Measurements from ENCODE around the gene RNPS1. TPM values are rescaled to one million over a fixed set of nuclear protein-coding genes. Genes with fewer than 3 reads are reported as not detected.

Gene RNPS1
- total RNA-seq, 2 donors from 2014 or later, result 163 to 241 TPM

DNA sequence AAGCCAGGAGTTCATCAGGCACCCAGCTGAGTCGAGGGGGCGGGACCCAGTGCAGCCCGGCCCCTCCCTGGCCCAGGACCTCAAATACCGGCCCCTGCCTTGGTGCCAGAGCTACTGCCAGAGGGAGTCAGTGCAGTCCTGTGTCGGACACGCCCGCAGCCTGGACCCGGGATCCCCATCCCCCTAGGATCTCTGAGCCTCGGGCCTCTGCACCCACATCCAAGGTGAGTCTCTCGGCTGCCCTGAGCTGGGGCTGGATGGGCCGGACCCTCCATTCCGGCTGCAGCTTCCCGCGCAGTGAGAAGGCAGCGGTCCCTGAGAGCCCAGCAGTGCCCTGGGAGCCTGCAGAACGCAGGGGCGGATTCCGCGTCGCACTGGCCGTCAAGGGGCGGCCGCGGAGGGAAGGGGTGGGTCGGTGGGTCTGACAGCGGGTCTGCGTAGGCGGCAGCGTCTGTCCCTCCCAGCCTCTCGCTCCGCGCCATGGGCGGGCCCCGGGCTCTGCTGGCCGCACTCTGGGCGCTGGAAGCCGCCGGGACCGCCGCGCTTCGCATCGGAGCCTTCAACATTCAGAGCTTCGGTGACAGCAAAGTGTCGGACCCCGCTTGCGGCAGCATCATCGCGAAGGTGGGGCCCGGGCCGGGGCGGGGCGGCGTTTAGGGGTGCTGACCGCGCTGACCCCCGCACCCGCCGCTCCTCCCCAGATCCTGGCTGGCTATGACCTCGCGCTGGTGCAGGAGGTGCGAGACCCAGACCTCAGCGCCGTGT is 31.4 kb downstream of the RNPS1 start, which contains the start of gene DNASE1L2:
DNASE1L2 (plus strand) TSS at position 108 of the 765 bp plus-strand sequence; CDS start at position 481, 373 bp downstream.
- no peaks in the 10 kb centered on the region for H3K9me3 ChIP-seq
- H3K27ac ChIP-seq, result no peak within 1 kb of the TSS
- no peak for DNase-seq (ENCODE audit: low spot score)
- TF ChIP-seq POLR2A (IDR thresholded peaks at IDR 0.05) (no peak), POLR2AphosphoS5 (IDR thresholded peaks at IDR 0.05) (no peak)
- TF ChIP-seq, protein P1, sequence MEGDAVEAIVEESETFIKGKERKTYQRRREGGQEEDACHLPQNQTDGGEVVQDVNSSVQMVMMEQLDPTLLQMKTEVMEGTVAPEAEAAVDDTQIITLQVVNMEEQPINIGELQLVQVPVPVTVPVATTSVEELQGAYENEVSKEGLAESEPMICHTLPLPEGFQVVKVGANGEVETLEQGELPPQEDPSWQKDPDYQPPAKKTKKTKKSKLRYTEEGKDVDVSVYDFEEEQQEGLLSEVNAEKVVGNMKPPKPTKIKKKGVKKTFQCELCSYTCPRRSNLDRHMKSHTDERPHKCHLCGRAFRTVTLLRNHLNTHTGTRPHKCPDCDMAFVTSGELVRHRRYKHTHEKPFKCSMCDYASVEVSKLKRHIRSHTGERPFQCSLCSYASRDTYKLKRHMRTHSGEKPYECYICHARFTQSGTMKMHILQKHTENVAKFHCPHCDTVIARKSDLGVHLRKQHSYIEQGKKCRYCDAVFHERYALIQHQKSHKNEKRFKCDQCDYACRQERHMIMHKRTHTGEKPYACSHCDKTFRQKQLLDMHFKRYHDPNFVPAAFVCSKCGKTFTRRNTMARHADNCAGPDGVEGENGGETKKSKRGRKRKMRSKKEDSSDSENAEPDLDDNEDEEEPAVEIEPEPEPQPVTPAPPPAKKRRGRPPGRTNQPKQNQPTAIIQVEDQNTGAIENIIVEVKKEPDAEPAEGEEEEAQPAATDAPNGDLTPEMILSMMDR (IDR thresholded peaks at IDR 0.05), result no peak
- H3K36me3 ChIP-seq, result peaks cover 10 to 33% of the 10 kb centered on the region in 2 donors
- H3K4me1 ChIP-seq (replicated peaks), result peaks cover 10% of the 10 kb centered on the region
- intact Hi-C loops (cut with DNase I), result no loop called here
- H3K27me3 ChIP-seq (replicated peaks; ENCODE audit: insufficient read depth), result no peaks in the 10 kb centered on the region
- H3K4me3 ChIP-seq, result peak within 1 kb of the TSS in 1 of 2 donors; percentile 13
- WGBS, result 3% methylated on average over 57 of the region's 64 CpGs

DNA sequence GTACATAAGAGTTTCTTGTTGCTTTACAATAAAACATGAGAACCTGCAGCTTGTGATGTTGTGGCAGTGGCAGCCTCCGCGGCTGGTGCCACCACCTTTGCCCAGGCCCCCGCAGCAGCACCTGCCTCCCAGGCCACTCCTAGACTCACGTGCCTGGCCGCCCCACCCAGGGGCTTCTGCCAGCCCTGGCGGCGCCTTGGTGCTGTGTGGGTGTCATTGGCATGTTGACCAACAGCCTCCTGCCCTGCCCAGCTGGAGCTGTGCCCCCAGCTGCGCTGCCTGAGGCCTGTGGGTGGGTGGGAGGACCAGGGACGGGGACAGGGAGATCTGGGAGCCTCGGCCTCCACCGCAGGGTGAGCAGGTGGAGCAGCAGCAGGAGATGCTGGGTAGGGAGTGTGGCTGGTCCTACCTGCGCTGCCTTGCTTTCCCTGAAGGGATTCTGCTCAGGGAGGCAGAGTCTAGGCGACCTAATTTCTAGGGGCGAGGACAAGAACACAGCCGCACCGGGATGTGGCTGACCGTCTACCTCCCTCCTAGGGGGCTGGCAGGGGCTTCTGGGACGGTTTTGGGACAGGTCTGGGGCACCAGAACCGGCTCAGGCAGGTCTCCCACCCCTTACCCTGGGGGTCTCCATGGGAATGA is 32.1 kb downstream of the RNPS1 start:
- H3K27me3 ChIP-seq (replicated peaks; ENCODE audit: insufficient read depth), result no peaks in the 10 kb centered on the region
- H3K4me3 ChIP-seq, result no peak overlapping the region
- peaks cover 10% of the 10 kb centered on the region for H3K4me1 ChIP-seq (replicated peaks)
- peaks cover 10 to 33% of the 10 kb centered on the region in 2 donors for H3K36me3 ChIP-seq
- DNase-seq (ENCODE audit: low spot score), result no peak
- H3K27ac ChIP-seq, result no peak overlapping the region
- H3K9me3 ChIP-seq, result no peaks in the 10 kb centered on the region
- no peak for TF ChIP-seq POLR2A (IDR thresholded peaks at IDR 0.05)
- TF ChIP-seq, protein P1 (IDR thresholded peaks at IDR 0.05), result no peak
- no peak for TF ChIP-seq POLR2AphosphoS5 (IDR thresholded peaks at IDR 0.05)
- WGBS, result 64% methylated on average over 19 of the region's 19 CpGs
- intact Hi-C loops (cut with DNase I), result no loop called here

DNA sequence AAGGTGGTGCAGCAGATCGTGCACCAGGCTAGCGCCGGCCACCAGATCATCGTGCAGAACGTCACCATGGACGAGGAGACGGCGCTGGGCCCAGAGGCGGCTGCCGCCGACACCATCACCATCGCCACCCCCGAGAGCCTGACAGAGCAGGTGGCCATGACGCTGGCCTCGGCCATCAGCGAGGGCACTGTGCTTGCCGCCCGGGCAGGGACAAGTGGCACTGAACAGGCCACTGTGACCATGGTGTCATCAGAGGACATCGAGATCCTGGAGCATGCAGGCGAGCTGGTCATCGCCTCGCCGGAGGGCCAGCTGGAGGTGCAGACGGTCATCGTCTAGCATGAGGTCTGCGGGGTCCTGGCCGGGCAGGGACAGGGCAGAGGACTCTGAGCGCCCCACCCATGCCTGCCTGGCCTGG is 32.7 kb downstream of the RNPS1 start:
- 91% methylated on average over 20 of the region's 28 CpGs for WGBS
- Histone ChIP-seq H3K9me3 (no peaks in the 10 kb centered on the region), H3K27me3 (replicated peaks; ENCODE audit: insufficient read depth) (no peaks in the 10 kb centered on the region), H3K27ac (no peak overlapping the region), H3K4me3 (no peak overlapping the region), H3K4me1 (replicated peaks) (peaks cover 10% of the 10 kb centered on the region), H3K36me3 (peaks cover 10 to 33% of the 10 kb centered on the region in 2 donors)
- no peak for DNase-seq (ENCODE audit: low spot score)
- no peak for TF ChIP-seq POLR2A (IDR thresholded peaks at IDR 0.05)
- intact Hi-C loops (cut with DNase I), result no loop called here

DNA sequence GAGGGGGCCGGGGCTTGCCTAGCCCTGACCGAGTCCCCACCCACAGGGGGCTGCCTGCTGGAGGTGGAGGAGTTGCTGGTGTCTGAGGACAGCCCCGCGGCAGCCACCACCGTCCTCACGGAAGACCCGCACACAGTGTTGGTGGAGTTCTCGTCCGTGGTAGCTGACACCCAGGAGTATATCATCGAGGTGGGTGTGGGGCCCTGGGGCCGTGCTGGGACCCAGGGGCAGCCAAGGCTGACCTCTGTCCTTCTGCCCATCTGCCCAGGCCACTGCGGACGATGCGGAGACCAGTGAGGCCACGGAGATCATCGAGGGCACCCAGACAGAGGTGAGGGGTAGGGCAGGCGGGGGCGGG is 33.1 kb downstream of the RNPS1 start:
- no peaks in the 10 kb centered on the region for H3K9me3 ChIP-seq
- no peak for DNase-seq (ENCODE audit: low spot score)
- no peaks in the 10 kb centered on the region for H3K27me3 ChIP-seq (replicated peaks; ENCODE audit: insufficient read depth)
- H3K36me3 ChIP-seq, result peaks cover 10 to 35% of the 10 kb centered on the region in 2 donors
- intact Hi-C loops (cut with DNase I), result no loop called here
- H3K4me3 ChIP-seq, result no peak overlapping the region
- peaks cover 10% of the 10 kb centered on the region for H3K4me1 ChIP-seq (replicated peaks)
- TF ChIP-seq, protein P1 (IDR thresholded peaks at IDR 0.05), result no peak
- TF ChIP-seq POLR2AphosphoS5 (IDR thresholded peaks at IDR 0.05) (no peak), POLR2A (IDR thresholded peaks at IDR 0.05) (no peak)
- H3K27ac ChIP-seq, result no peak overlapping the region
- WGBS, result 97% methylated on average over 15 of the region's 18 CpGs

DNA sequence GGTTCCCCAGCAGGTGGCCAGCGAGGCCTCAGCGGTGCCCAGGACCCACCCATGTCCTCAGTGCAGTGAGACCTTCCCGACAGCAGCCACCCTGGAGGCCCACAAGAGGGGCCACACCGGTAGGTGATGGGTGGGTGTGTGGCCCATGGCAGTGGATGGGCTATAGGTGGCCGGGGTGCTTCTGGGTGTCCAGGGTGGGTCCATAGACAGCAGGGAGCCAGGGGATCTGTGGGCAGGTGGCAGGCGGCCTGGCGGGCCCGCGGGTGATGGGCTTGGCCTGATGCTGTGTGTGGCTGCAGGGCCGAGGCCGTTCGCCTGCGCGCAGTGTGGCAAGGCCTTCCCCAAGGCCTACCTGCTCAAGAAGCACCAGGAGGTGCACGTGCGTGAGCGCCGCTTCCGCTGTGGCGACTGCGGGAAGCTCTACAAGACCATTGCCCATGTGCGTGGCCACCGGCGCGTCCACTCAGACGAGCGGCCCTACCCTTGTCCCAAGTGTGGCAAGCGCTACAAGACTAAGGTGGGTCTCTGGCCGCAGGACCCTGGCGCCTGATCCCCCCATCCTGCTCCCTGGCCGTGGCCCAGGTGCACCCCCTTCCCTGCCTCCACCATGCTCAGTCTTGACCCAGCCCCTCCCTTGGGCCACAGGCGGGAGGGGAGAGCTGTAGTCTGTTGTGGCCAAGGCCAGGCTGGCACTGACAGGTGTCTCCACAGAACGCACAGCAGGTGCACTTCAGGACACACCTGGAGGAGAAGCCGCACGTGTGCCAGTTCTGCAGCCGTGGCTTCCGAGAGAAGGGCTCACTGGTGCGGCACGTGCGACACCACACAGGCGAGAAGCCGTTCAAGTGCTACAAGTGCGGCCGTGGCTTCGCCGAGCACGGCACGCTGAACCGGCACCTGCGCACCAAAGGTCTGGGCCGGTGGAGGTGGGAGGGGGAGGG is 33.8 kb downstream of the RNPS1 start:
- 92% methylated on average over 38 of the region's 51 CpGs for WGBS
- DNase-seq (ENCODE audit: low spot score), result no peak
- Histone ChIP-seq H3K36me3 (peaks cover 16 to 41% of the 10 kb centered on the region in 2 donors), H3K27ac (no peak overlapping the region), H3K4me3 (no peak overlapping the region), H3K4me1 (replicated peaks) (peaks cover 10% of the 10 kb centered on the region), H3K27me3 (replicated peaks; ENCODE audit: insufficient read depth) (no peaks in the 10 kb centered on the region), H3K9me3 (no peaks in the 10 kb centered on the region)
- TF ChIP-seq POLR2A (IDR thresholded peaks at IDR 0.05) (no peak), POLR2AphosphoS5 (IDR thresholded peaks at IDR 0.05) (no peak)
- TF ChIP-seq, protein P1 (IDR thresholded peaks at IDR 0.05), result no peak
- intact Hi-C loops (cut with DNase I), result no loop called here

Data from prostate gland (tissue), 2 donors.